K562 (cell line): ENCODE data around the gene EMC10. TPM values are rescaled to one million over a fixed set of nuclear protein-coding genes. Genes with fewer than 3 reads are reported as not detected.

Source experiments
- ATAC-seq: fragments of 200-7000 bp; cut with Tn5 transposase; 3 replicates; pipeline ENCODE4 v1.9.1; 2020; ENCODE audit warnings: moderate library complexity
- BruUV-seq: library from RNA; stranded (reverse); fragments of 400-500 nt; replicated peaks from 2 replicates; lab custom pipeline; 2021; lab: Mats Ljungman, UMichigan
- CTCF ChIA-PET: fragments of 300-600 bp; formaldehyde crosslinking; extraction: SDS; loops from one replicate; lab custom pipeline; 2021; ENCODE audit warnings: low intra/inter-chr PET ratio; lab: Yijun Ruan, JAX
- POLR2A ChIA-PET: fragments of 300-600, 350-650 bp; sonication (Branson Sonifier 250); formaldehyde crosslinking; extraction: SDS; loops from one replicate; lab custom pipeline; 2021; ENCODE audit warnings: antibody characterized with exemption, inconsistent platforms; lab: Yijun Ruan, JAX
- DNase-seq, 4 experiments: peaks; one replicate each; pipeline versions ENCODE4 v3.0.0 to v3.0.0-alpha.2; 2011 to 2018; ENCODE audit warnings: low spot score in 3 of 4, mixed read lengths in 3 of 4; ENCODE audit errors: extremely low read depth in 1 of 4
- FAIRE-seq: peaks from 2 replicates; lab custom pipeline; 2011; peaks lifted over from hg19 to GRCh38; lab: Jason Lieb, UNC
- H2AFZ ChIP-seq: 2 replicates; pipeline ENCODE4 v1.6.0; 2011; ENCODE audit warnings: low read depth, low read length, control low read depth, inconsistent platforms
- H3K27ac ChIP-seq: fragments of 200-600 bp; 3 replicates; pipeline ENCODE4 v1.8.0; 2011; ENCODE audit warnings: low read depth, mild to moderate bottlenecking, control low read depth, inconsistent platforms, low read length, moderate library complexity, mixed read lengths; ENCODE audit errors: extremely low read depth
- H3K27me3 ChIP-seq, 2 experiments: fragments of 300-600 bp in 1 of 2; 2 replicates in 1 of 2; 3 replicates in 1 of 2; pipeline versions ENCODE4 v1.6.0 to v1.8.0; 2011; ENCODE audit warnings: inconsistent platforms in 2 of 2, low read length in 2 of 2, mild to moderate bottlenecking in 1 of 2, mixed read lengths in 1 of 2, moderate library complexity in 1 of 2; ENCODE audit not compliant: control insufficient read depth in 2 of 2, insufficient read depth in 2 of 2
- H3K36me3 ChIP-seq: fragments of 300-600 bp; 3 replicates; pipeline ENCODE4 v1.8.0; 2011; ENCODE audit warnings: mild to moderate bottlenecking, low read length, inconsistent platforms; ENCODE audit not compliant: control insufficient read depth, insufficient read depth
- H3K4me1 ChIP-seq, 2 experiments: fragments of 200-600 bp in 1 of 2; replicated peaks in 1 of 2; 2 replicates in 1 of 2; 3 replicates in 1 of 2; pipeline versions ENCODE4 v1.5.1 to v1.8.0; 2011; ENCODE audit warnings: inconsistent platforms in 2 of 2, low read length in 2 of 2, mild to moderate bottlenecking in 1 of 2, mixed read lengths in 1 of 2, moderate library complexity in 1 of 2; ENCODE audit not compliant: control insufficient read depth in 2 of 2, insufficient read depth in 2 of 2
- H3K4me2 ChIP-seq: 2 replicates; pipeline ENCODE4 v1.6.1; 2011; ENCODE audit warnings: low read length, control low read depth, inconsistent platforms, mixed read lengths; ENCODE audit not compliant: insufficient read depth
- H3K4me3 ChIP-seq: fragments of 200-600 bp; sonication (generic), shearing (Covaris generic); 2 replicates; pipeline ENCODE4 v1.5.1; 2016; ENCODE audit warnings: control low read depth, inconsistent platforms
- H3K79me2 ChIP-seq: fragments of 200-600 bp; 3 replicates; pipeline ENCODE4 v1.8.0; 2011; ENCODE audit warnings: low read length, inconsistent platforms; ENCODE audit not compliant: control insufficient read depth, insufficient read depth
- H3K9ac ChIP-seq, 2 experiments: 2 replicates each; pipeline versions ENCODE4 v1.6.0 to v1.6.1; 2011; ENCODE audit warnings: low read depth in 2 of 2, low read length in 2 of 2, control low read depth in 1 of 2, inconsistent platforms in 1 of 2, mild to moderate bottlenecking in 1 of 2, mixed read lengths in 1 of 2; ENCODE audit not compliant: insufficient read depth in 1 of 2
- H3K9me1 ChIP-seq: one replicate; pipeline ENCODE4 v1.6.0; 2011; ENCODE audit warnings: inconsistent platforms, mild to moderate bottlenecking, low read length, moderate library complexity; ENCODE audit not compliant: control insufficient read depth, insufficient read depth
- H3K9me3 ChIP-seq: replicated peaks from 2 replicates; pipeline ENCODE4 v1.5.1; 2011; ENCODE audit warnings: low read depth, low read length, inconsistent platforms; ENCODE audit not compliant: control insufficient read depth, insufficient read depth
- H4K20me1 ChIP-seq: replicated peaks from 2 replicates; pipeline ENCODE4 v1.6.1; 2011; ENCODE audit warnings: low read length, inconsistent platforms, mixed read lengths; ENCODE audit not compliant: control insufficient read depth, insufficient read depth
- C11orf30 ChIP-seq: fragments of 450-650 bp; IDR thresholded peaks from 2 replicates; pipeline ENCODE4 v1.6.1; 2016; ENCODE audit warnings: low read depth, mild to moderate bottlenecking
- CCNT2 ChIP-seq: IDR thresholded peaks from 2 replicates; pipeline ENCODE4 v1.6.1; 2011; ENCODE audit warnings: borderline replicate concordance, low read depth, mild to moderate bottlenecking, moderate library complexity, mixed read lengths, low read length; ENCODE audit not compliant: insufficient read length; ENCODE audit errors: extremely low read depth
- FOS ChIP-seq: IDR thresholded peaks from 3 replicates; pipeline ENCODE4 v1.6.1; 2011; ENCODE audit not compliant: insufficient read length; ENCODE audit errors: extremely low read depth
- FOXK2 ChIP-seq, 2 experiments: fragments of 450-650 bp; IDR thresholded peaks in 1 of 2; conservative IDR thresholded peaks in 1 of 2; 2 replicates each; pipeline ENCODE4 v1.6.1; 2016; ENCODE audit warnings: low read depth in 2 of 2, mild to moderate bottlenecking in 1 of 2
- HMG20A ChIP-seq: fragments of 450-650 bp; formaldehyde crosslinking; conservative IDR thresholded peaks from 2 replicates; pipeline ENCODE4 v1.4.0; 2020; ENCODE audit warnings: mild to moderate bottlenecking, mixed read lengths
- KAT2B ChIP-seq: IDR thresholded peaks from one replicate; pipeline ENCODE4 v1.6.1; 2012; ENCODE audit warnings: low read depth, mild to moderate bottlenecking, control low read depth, inconsistent platforms, low read length, moderate library complexity
- L3MBTL2 ChIP-seq: fragments of 450-650 bp; IDR thresholded peaks from 2 replicates; pipeline ENCODE4 v1.6.1; 2016; ENCODE audit warnings: mild to moderate bottlenecking, moderate library complexity
- NFIX ChIP-seq: fragments of 250-450 bp; sonication (Bioruptor Pico); IDR thresholded peaks from 2 replicates; pipeline ENCODE4 v1.4.0; 2020; ENCODE audit warnings: low read depth, mild to moderate bottlenecking, moderate library complexity
- NR2C1 ChIP-seq, 2 experiments: fragments of 450-650 bp; IDR thresholded peaks; 2 replicates each; pipeline ENCODE4 v1.6.1; 2017; ENCODE audit warnings: mild to moderate bottlenecking in 2 of 2, antibody characterized with exemption in 1 of 2, inconsistent platforms in 1 of 2, missing compliant biosample characterization in 1 of 2, missing genetic modification characterization in 1 of 2
- SP1 ChIP-seq: sonication (generic); formaldehyde crosslinking; IDR thresholded peaks from 2 replicates; pipeline ENCODE4 v1.8.1; 2022; ENCODE audit warnings: mild to moderate bottlenecking, missing genetic modification reagents
- TAL1 ChIP-seq: fragments of 450-650 bp; IDR thresholded peaks from 2 replicates; pipeline ENCODE4 v1.6.1; 2016; ENCODE audit warnings: mild to moderate bottlenecking
- TFAM ChIP-seq: fragments of 250-450 bp; sonication (Bioruptor Pico); conservative IDR thresholded peaks from 2 replicates; pipeline ENCODE4 v1.5.0; 2021; ENCODE audit warnings: mild to moderate bottlenecking, moderate library complexity
- ZFP36 ChIP-seq: fragments of 150-350 bp; IDR thresholded peaks from 2 replicates; pipeline ENCODE4 v1.6.1; 2018; ENCODE audit warnings: low read length, low read depth; ENCODE audit not compliant: partially characterized antibody
- ZKSCAN1 ChIP-seq: fragments of 150-350 bp; IDR thresholded peaks from 2 replicates; pipeline ENCODE4 v1.6.1; 2016; ENCODE audit warnings: low read depth, low read length
- ZNF184 ChIP-seq: sonication (generic); formaldehyde crosslinking; IDR thresholded peaks from 2 replicates; pipeline ENCODE4 v1.5.0; 2020; ENCODE audit warnings: missing genetic modification reagents
- ZNF324 ChIP-seq: fragments of 250-450 bp; sonication (Bioruptor Pico); IDR thresholded peaks from 2 replicates; pipeline ENCODE4 v1.4.0; 2020; ENCODE audit warnings: mild to moderate bottlenecking
- WGBS: fragments of 100-300 bp; shearing (Covaris generic); methylation state at CpG from one replicate; pipeline ENCODE4 v1.1.6; 2016; ENCODE audit warnings: low coverage, mixed read lengths; ENCODE audit not compliant: insufficient coverage; ENCODE audit errors: missing lambda C conversion rate; 5-methylcytosine and 5-hydroxymethylcytosine counted together
- in situ Hi-C: fragments of 300-500 bp; cut with MboI; formaldehyde crosslinking; loops from 4 replicates; pipeline ENCODE4 v1.15.0; 2018; ENCODE audit warnings: inconsistent platforms, mixed read lengths
- intact Hi-C: fragments of 100-400 bp; cut with micrococcal nuclease; formaldehyde crosslinking; loops from 2 replicates; pipeline ENCODE4 v1.14.2; 2022
- polyA plus RNA-seq, 8 experiments: library from polyadenylated mRNA; depleted of rRNA in 4 of 8; stranded (reverse) in 5 of 8; unstranded in 3 of 8; fragments of >200 nt; fragmentation: Nextera tagmentation in 2 of 8; fragmentation: Illumina TruSeq in 1 of 8; extraction: Ambion mirVana in 2 of 8; extraction: Trizol in 1 of 8; gene quantifications; 2 replicates each; pipeline versions ENCODE4 v1.2.1 to v1.2.3, GENCODE V29; 2011 to 2014; ENCODE audit warnings: inconsistent platforms in 1 of 8, missing spikeins in 1 of 8
- total RNA-seq, 7 experiments: library from RNA; depleted of rRNA in 6 of 7; stranded (reverse); fragments of >200 nt in 6 of 7; fragmentation: Illumina TruSeq in 2 of 7; extraction: Trizol in 2 of 7; gene quantifications; 2 replicates each; pipeline versions ENCODE4 v1.2.1 to v1.2.3, GENCODE V29; 2011 to 2021; ENCODE audit warnings: low replicate concordance in 1 of 7
- TF ChIP-seq, protein P1 (sequence below): fragments of 250-450 bp; sonication (Bioruptor Pico); IDR thresholded peaks from 2 replicates; pipeline ENCODE4 v1.5.0; 2021; ENCODE audit warnings: mild to moderate bottlenecking, borderline replicate concordance
- TF ChIP-seq, protein P2 (sequence below): fragments of 450-650 bp; IDR thresholded peaks from 2 replicates; pipeline ENCODE4 v1.6.1; 2018; ENCODE audit warnings: mild to moderate bottlenecking, low read depth; ENCODE audit not compliant: partially characterized antibody
- TF ChIP-seq, protein P3 (sequence below): sonication (generic); formaldehyde crosslinking; IDR thresholded peaks from 2 replicates; pipeline ENCODE4 v1.8.0; 2022; ENCODE audit warnings: mild to moderate bottlenecking, missing genetic modification reagents

EMC10 gene
- total and polyA plus RNA-seq, 9 of the 15 experiments (the other 6 are each of a cell fraction or from before 2014, with no cell fraction given): 1.4 to 46.0 (median 13.1) TPM

DNA sequence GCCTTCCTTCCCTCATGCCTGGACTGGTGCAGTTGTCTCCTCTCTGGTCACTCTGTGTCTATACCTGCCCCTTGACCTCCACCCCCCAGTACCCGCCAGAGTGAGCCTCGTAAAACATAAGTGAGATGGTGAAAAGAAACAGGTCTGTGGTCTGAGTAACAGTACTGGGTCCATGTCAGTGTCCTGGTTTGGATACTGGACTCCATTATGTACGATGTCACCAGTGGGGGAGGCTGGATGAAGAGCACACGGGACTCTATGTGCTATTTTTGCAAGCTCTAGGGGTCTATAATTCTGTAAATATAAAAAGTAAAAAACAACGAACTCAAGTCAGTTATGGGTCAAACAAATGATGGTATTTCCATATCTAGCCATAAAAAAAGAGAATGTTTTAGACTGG is 29.3 kb upstream of the EMC10 start:
- intact Hi-C loops: no loop called here
- BruUV-seq: no TSS peak
- in situ Hi-C loops: no loop called here
- CTCF ChIA-PET: no interaction called here
- TF ChIP-seq, protein P1, sequence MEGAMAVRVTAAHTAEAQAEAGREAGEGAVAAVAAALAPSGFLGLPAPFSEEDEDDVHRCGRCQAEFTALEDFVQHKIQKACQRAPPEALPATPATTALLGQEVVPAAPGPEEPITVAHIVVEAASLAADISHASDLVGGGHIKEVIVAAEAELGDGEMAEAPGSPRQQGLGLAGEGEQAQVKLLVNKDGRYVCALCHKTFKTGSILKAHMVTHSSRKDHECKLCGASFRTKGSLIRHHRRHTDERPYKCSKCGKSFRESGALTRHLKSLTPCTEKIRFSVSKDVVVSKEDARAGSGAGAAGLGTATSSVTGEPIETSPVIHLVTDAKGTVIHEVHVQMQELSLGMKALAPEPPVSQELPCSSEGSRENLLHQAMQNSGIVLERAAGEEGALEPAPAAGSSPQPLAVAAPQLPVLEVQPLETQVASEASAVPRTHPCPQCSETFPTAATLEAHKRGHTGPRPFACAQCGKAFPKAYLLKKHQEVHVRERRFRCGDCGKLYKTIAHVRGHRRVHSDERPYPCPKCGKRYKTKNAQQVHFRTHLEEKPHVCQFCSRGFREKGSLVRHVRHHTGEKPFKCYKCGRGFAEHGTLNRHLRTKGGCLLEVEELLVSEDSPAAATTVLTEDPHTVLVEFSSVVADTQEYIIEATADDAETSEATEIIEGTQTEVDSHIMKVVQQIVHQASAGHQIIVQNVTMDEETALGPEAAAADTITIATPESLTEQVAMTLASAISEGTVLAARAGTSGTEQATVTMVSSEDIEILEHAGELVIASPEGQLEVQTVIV (CRISPR knock-in tag): no peak
- TF ChIP-seq, protein P2, sequence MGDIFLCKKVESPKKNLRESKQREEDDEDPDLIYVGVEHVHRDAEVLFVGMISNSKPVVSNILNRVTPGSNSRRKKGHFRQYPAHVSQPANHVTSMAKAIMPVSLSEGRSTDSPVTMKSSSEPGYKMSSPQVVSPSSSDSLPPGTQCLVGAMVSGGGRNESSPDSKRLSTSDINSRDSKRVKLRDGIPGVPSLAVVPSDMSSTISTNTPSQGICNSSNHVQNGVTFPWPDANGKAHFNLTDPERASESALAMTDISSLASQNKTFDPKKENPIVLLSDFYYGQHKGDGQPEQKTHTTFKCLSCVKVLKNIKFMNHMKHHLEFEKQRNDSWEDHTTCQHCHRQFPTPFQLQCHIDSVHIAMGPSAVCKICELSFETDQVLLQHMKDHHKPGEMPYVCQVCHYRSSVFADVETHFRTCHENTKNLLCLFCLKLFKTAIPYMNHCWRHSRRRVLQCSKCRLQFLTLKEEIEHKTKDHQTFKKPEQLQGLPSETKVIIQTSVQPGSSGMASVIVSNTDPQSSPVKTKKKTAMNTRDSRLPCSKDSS: no peak
- TF ChIP-seq, protein P3, sequence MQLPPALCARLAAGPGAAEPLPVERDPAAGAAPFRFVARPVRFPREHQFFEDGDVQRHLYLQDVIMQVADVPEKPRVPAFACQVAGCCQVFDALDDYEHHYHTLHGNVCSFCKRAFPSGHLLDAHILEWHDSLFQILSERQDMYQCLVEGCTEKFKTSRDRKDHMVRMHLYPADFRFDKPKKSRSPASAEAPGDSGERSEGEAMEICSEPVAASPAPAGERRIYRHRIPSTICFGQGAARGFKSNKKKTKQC: no peak
- TF ChIP-seq L3MBTL2 (no peak), NR2C1 (IDR thresholded peaks at IDR 0.05) (no peak), NR2C1 (tag; IDR thresholded peaks at IDR 0.05) (no peak), ZNF324 (no peak), FOXK2 (conservative IDR thresholded peaks at IDR 0.05 in 1 of 2, IDR thresholded peaks at IDR 0.05 in 1 of 2; ENCODE audit: low read depth in 2 of 2) (no peak), TFAM (CRISPR knock-in tag) (no peak), ZNF184 (CRISPR knock-in tag) (no peak), SP1 (CRISPR knock-in tag) (no peak), ZFP36 (no peak), TAL1 (no peak), C11orf30 (no peak), FOS (no peak), HMG20A (CRISPR knock-in tag) (no peak), ZKSCAN1 (no peak), CCNT2 (no peak), NFIX (no peak), KAT2B (no peak)
- DNase-seq (no peak), FAIRE-seq (no peak), ATAC-seq (no peak)
- no peak overlapping the region for H3K27ac ChIP-seq
- H3K27me3 ChIP-seq: peaks cover 16 to 30% of the 10 kb centered on the region in 2 experiments; a peak in 4 of 5 replicates
- no peaks in the 10 kb centered on the region for H3K36me3 ChIP-seq
- no peaks in the 10 kb centered on the region for H4K20me1 ChIP-seq
- no peaks in the 10 kb centered on the region for H3K9me1 ChIP-seq
- no peaks in the 10 kb centered on the region for H3K9me3 ChIP-seq
- H3K4me1 ChIP-seq: peaks cover 0 to 6% of the 10 kb centered on the region in 2 experiments; a peak in 2 of 5 replicates
- no peak overlapping the region for H3K4me3 ChIP-seq
- H3K79me2 ChIP-seq: no peaks in the 10 kb centered on the region
- H2AFZ ChIP-seq: no peak overlapping the region
- WGBS: 9% methylated on average over 5 of the region's 5 CpGs
- H3K4me2 ChIP-seq: no peak overlapping the region
- H3K9ac ChIP-seq: no peak overlapping the region
- POLR2A ChIA-PET: no interaction called here
